HEK293T (cell line): Measurements from ENCODE around the gene TSPAN9.

Source experiments
- FOXA1 ChIP-seq: fragments of 450-650 bp; IDR thresholded peaks from 2 replicates; pipeline ENCODE4 v1.6.1; 2016; ENCODE audit warnings: mild to moderate bottlenecking
- FOXM1 ChIP-seq: fragments of 450-650 bp; IDR thresholded peaks from 2 replicates; pipeline ENCODE4 v1.6.1; 2017; ENCODE audit warnings: mild to moderate bottlenecking, borderline replicate concordance
- NFRKB ChIP-seq: fragments of 450-650 bp; IDR thresholded peaks from 2 replicates; pipeline ENCODE4 v1.6.1; 2016; ENCODE audit warnings: mild to moderate bottlenecking, moderate library complexity
- SUZ12 ChIP-seq: fragments of 450-650 bp; IDR thresholded peaks from 2 replicates; pipeline ENCODE4 v1.6.1; 2016; ENCODE audit warnings: mild to moderate bottlenecking

GRCh38 chr12:3032770-3033538 lies 44.2 kb upstream of the TSPAN9 start:
- TF ChIP-seq FOXA1 (no peak), NFRKB (no peak), FOXM1 (no peak), SUZ12 (no peak)
